SK-N-MC (cell line): Measurements from ENCODE around the gene TUBB6.

Experiments used
- EZH2 ChIP-seq: fragments of 200-600 bp; sonication (generic); IDR thresholded peaks from one replicate; pipeline ENCODE4 v1.6.1; 2017; ENCODE audit warnings: antibody characterized with exemption
- FOXP2 ChIP-seq: optimal IDR thresholded peaks from 2 replicates; pipeline ENCODE3; 2011; ENCODE audit warnings: mild to moderate bottlenecking, moderate library complexity; ENCODE audit not compliant: insufficient read depth; ENCODE audit errors: extremely low read length, control extremely low read depth
- POLR2AphosphoS5 ChIP-seq: IDR thresholded peaks from 2 replicates; pipeline ENCODE4 v1.6.1; 2012; ENCODE audit warnings: mild to moderate bottlenecking, low read depth, low read length, borderline replicate concordance

DNA sequence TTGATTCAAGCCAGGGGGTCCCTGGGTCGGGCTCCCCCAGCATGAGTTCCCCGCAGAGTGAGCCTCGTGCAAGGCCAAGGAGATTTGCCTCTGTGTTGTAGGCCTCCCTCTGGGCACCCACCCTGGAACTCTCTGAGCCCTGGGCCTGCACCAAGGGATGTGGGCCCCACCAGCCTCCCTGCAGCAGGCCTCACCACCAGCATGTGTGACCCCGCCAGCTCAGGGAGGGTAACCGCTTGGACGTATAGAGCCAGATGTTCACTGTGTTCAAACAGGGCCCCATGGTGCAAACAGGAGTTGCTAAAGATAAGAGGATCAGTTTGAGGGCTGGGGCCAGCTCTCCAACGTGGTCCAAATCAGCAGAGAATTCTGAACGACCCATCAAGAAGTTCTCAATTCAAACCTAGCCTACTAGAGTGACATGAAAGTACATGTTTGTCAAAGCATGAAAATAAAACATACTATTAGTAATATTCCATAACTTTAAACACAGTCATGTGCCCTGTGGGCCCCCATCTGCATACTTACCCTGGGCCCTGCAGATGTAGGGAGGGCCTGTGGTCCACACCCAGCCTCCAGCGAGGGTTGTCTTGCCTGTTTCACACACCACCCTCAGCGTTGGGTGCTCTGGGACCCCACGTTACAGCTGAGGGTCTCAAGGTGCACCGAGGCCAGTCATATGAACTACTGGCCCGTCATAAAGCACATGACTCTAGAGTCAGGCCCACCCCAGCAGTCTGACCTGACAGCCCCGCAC lies 5.5 kb upstream of the TUBB6 start:
- TF ChIP-seq FOXP2 (no peak), EZH2 (no peak), POLR2AphosphoS5 (no peak)
